PC-3 (cell line): Measurements from ENCODE around the gene CD300LD. TPM values are rescaled to one million over a fixed set of nuclear protein-coding genes. Genes with fewer than 3 reads are reported as not detected.

ENCODE experiments used
- ATAC-seq: fragments of 200-7000 bp; cut with Tn5 transposase; 2 replicates; pipeline ENCODE4 v1.9.1; 2020; ENCODE audit warnings: mild to moderate bottlenecking, moderate library complexity
- BruUV-seq: library from RNA; stranded (reverse); fragments of 400-500 nt; replicated peaks from 2 replicates; lab custom pipeline; 2021; lab: Mats Ljungman, UMichigan
- CTCF ChIA-PET: fragments of 300-600 bp; sonication (Branson Sonifier 250); formaldehyde crosslinking; loops from one replicate; lab custom pipeline; 2022; ENCODE audit warnings: antibody characterized with exemption; lab: Charles Lee
- POLR2A ChIA-PET: fragments of 300-600 bp; sonication (Branson Sonifier 250); formaldehyde crosslinking; loops from one replicate; lab custom pipeline; 2022; ENCODE audit warnings: antibody characterized with exemption; ENCODE audit not compliant: unreplicated experiment; lab: Charles Lee
- DNase-seq: peaks from one replicate; pipeline ENCODE4 v3.0.0-alpha.2; 2015
- H2AFZ ChIP-seq: fragments of 300-600 bp; sonication (generic); 2 replicates; pipeline ENCODE4 v1.6.0; 2016; ENCODE audit warnings: antibody characterized with exemption, low read length
- H3F3A ChIP-seq: fragments of 300-600 bp; sonication (generic); one replicate; pipeline ENCODE4 v1.6.0; 2017; ENCODE audit warnings: antibody characterized with exemption, low read length, control low read depth, mild to moderate bottlenecking; ENCODE audit not compliant: unreplicated experiment
- H3K27ac ChIP-seq: fragments of 300-600 bp; sonication (generic); 2 replicates; pipeline ENCODE4 v1.5.1; 2016; ENCODE audit warnings: mild to moderate bottlenecking, low read length
- H3K27me3 ChIP-seq: fragments of 300-600 bp; sonication (generic); 2 replicates; pipeline ENCODE4 v1.6.1; 2016; ENCODE audit warnings: low read length, mixed read lengths
- H3K36me3 ChIP-seq: fragments of 300-600 bp; sonication (generic); 2 replicates; pipeline ENCODE4 v1.6.1; 2016; ENCODE audit warnings: low read depth, mixed run types, low read length, mixed read lengths
- H3K4me1 ChIP-seq: fragments of 300-600 bp; sonication (generic); 2 replicates; pipeline ENCODE4 v1.5.1; 2016; ENCODE audit warnings: low read length; ENCODE audit not compliant: insufficient read depth
- H3K4me2 ChIP-seq: fragments of 300-600 bp; sonication (generic); 2 replicates; pipeline ENCODE4 v1.6.0; 2016; ENCODE audit warnings: low read length
- H3K4me3 ChIP-seq: fragments of 300-600 bp; sonication (generic); 2 replicates; pipeline ENCODE4 v1.5.1; 2016; ENCODE audit warnings: mild to moderate bottlenecking, low read length, mixed read lengths
- H3K79me2 ChIP-seq: fragments of 300-600 bp; sonication (generic); 2 replicates; pipeline ENCODE4 v1.6.1; 2017; ENCODE audit warnings: low read length, mixed read lengths
- H3K9ac ChIP-seq: fragments of 300-600 bp; sonication (generic); 2 replicates; pipeline ENCODE4 v1.6.0; 2016; ENCODE audit warnings: mild to moderate bottlenecking, low read length
- H3K9me2 ChIP-seq: fragments of 300-600 bp; sonication (generic); replicated peaks from 2 replicates; pipeline ENCODE4 v1.6.1; 2016; ENCODE audit warnings: mixed run types, low read length, mixed read lengths
- H3K9me3 ChIP-seq: fragments of 300-600 bp; sonication (generic); 2 replicates; pipeline ENCODE4 v1.6.1; 2016; ENCODE audit warnings: low read length, mixed read lengths
- H4K20me1 ChIP-seq: fragments of 300-600 bp; sonication (generic); 2 replicates; pipeline ENCODE4 v1.6.1; 2016; ENCODE audit warnings: low read length, mixed read lengths
- CTCF ChIP-seq: fragments of 300-600 bp; sonication (generic); conservative IDR thresholded peaks from 2 replicates; pipeline ENCODE4 v1.5.1; 2017; ENCODE audit warnings: antibody characterized with exemption, low read depth, mild to moderate bottlenecking, low read length
- EZH2 ChIP-seq: fragments of 300-600 bp; sonication (generic); IDR thresholded peaks from one replicate; pipeline ENCODE4 v1.6.1; 2017; ENCODE audit warnings: antibody characterized with exemption, mild to moderate bottlenecking, low read length; ENCODE audit not compliant: unreplicated experiment
- EZH2phosphoT487 ChIP-seq: fragments of 300-600 bp; sonication (generic); IDR thresholded peaks from 2 replicates; pipeline ENCODE4 v1.6.1; 2018; ENCODE audit warnings: mild to moderate bottlenecking, antibody characterized with exemption, low read length, borderline replicate concordance
- intact Hi-C: fragments of 100-400 bp; cut with micrococcal nuclease; formaldehyde crosslinking; loops from 2 replicates; pipeline ENCODE4 v1.9.0; 2023
- total RNA-seq: library from RNA; depleted of rRNA; stranded (reverse); fragments of >200 nt; gene quantifications from 2 replicates; pipeline ENCODE4 v1.2.3, GENCODE V29; 2014

The CD300LD gene
- total RNA-seq, 1 experiment from 2014 or later: not detected

DNA sequence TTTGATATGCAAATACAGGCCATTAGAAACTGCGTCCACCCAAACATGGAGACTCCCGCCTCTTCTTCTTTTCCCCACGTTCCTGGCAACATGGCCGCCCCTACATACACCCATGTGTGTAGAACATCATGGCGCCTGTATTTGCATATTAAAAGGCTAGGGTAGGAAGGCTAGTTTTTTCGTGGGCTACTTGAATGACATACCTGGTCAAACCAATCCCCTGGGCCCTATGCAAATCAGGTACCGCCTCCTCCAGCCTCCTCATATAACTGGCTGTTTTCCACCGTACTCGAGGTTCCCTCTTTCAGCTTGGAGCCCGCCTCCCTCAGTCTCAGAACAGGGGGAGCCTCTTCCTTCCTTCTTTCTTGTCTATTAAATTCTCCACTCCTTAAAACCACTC is 60.0 kb downstream of the CD300LD start:
- Histone ChIP-seq H3K79me2 (no peaks in the 10 kb centered on the region), H3F3A (no peaks in the 10 kb centered on the region), H3K4me3 (no peak overlapping the region), H3K36me3 (no peaks in the 10 kb centered on the region), H3K9me3 (peaks cover 7% of the 10 kb centered on the region; the same call in 1 of the 2 replicates), H2AFZ (no peak overlapping the region), H3K27me3 (peaks cover 65% of the 10 kb centered on the region), H3K9ac (no peak overlapping the region), H3K27ac (no peak overlapping the region), H3K9me2 (no peaks in the 10 kb centered on the region), H3K4me2 (no peak overlapping the region), H4K20me1 (no peaks in the 10 kb centered on the region), H3K4me1 (no peaks in the 10 kb centered on the region)
- DNase-seq (no peak), ATAC-seq (no peak)
- intact Hi-C loops: loop anchor here (2.0 kb wide), 2 partner anchors 39 to 73 kb away; no protein-coding TSS in a partner anchor
- ChIA-PET POLR2A (no interaction called here), CTCF (interaction anchor here (1.7 kb wide), 1 partner anchor 153 kb away, joined by 6 read pairs; no protein-coding TSS in a partner anchor)
- no peak for TF ChIP-seq CTCF
- no peak for TF ChIP-seq EZH2phosphoT487
- no peak for TF ChIP-seq EZH2
- BruUV-seq: no TSS peak

DNA sequence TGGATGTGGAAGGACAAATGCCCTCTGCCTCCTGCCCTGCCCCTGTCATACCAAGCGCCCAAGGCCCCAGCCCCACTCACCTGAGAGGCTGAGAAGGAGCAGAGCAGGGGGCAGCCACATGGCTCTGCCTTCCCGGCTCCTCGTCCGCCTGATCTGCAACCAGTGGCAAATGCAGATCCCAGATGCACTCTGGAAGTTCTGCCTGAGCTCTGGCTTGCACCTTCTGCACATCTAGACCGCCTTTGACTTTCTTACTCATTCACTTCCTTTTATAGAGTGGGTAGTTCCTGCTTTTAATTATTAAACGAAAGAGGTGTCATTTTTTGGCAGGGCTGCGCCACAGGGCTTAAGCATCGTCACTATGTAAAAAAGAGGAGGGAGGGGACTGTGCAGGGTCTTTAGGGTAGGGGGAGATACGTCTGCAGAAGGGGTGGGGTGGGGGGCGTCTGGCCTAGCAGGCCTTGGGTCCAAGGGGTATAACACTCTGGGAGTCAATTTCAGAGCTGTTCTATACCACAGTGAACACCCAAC is 60.8 kb downstream of the CD300LD start, which contains the start of gene CD300LB:
Gene CD300LB, minus strand, starts transcription at position 245 of the 531 bp plus-strand sequence. Its CDS starts 125 bp downstream, at position 120.
- peaks cover 7% of the 10 kb centered on the region; the same call in 1 of the 2 replicates for H3K9me3 ChIP-seq
- no peaks in the 10 kb centered on the region for H4K20me1 ChIP-seq
- no peaks in the 10 kb centered on the region for H3F3A ChIP-seq
- CTCF ChIA-PET: no interaction called here
- DNase-seq (no peak), ATAC-seq (no peak)
- peaks cover 65% of the 10 kb centered on the region for H3K27me3 ChIP-seq
- BruUV-seq: no TSS peak
- no peaks in the 10 kb centered on the region for H3K9me2 ChIP-seq
- no peak within 1 kb of the TSS for H3K27ac ChIP-seq
- H3K4me2 ChIP-seq: no peak within 1 kb of the TSS
- intact Hi-C loops: no loop called here
- no peak within 1 kb of the TSS for H2AFZ ChIP-seq
- no peaks in the 10 kb centered on the region for H3K36me3 ChIP-seq
- H3K4me3 ChIP-seq: no peak within 1 kb of the TSS
- TF ChIP-seq EZH2phosphoT487 (no peak), CTCF (no peak), EZH2 (no peak)
- H3K79me2 ChIP-seq: no peaks in the 10 kb centered on the region
- H3K9ac ChIP-seq: no peak within 1 kb of the TSS
- H3K4me1 ChIP-seq: no peaks in the 10 kb centered on the region
- POLR2A ChIA-PET: no interaction called here

- peaks cover 65% of the 10 kb centered on the region for H3K27me3 ChIP-seq
- POLR2A ChIA-PET: no interaction called here
- H3K4me3 ChIP-seq: no peak overlapping the region
- H4K20me1 ChIP-seq: no peaks in the 10 kb centered on the region
- intact Hi-C loops: no loop called here
- H3K4me2 ChIP-seq: no peak overlapping the region
- no peak for TF ChIP-seq CTCF
- no peak for TF ChIP-seq EZH2
- TF ChIP-seq EZH2phosphoT487: no peak
- H3K27ac ChIP-seq: no peak overlapping the region
- H2AFZ ChIP-seq: no peak overlapping the region
- H3K9me2 ChIP-seq: no peaks in the 10 kb centered on the region
- no peaks in the 10 kb centered on the region for H3K4me1 ChIP-seq
- peaks cover 5% of the 10 kb centered on the region; the same call in 1 of the 2 replicates for H3K9me3 ChIP-seq
- no peaks in the 10 kb centered on the region for H3K79me2 ChIP-seq
- no peaks in the 10 kb centered on the region for H3F3A ChIP-seq
- no peaks in the 10 kb centered on the region for H3K36me3 ChIP-seq
- no peak for DNase-seq
- CTCF ChIA-PET: no interaction called here
- no TSS peak for BruUV-seq
- ATAC-seq: no peak
- H3K9ac ChIP-seq: no peak overlapping the region
Observed at GRCh38 chr17:74530831-74531150, 61.3 kb downstream of the CD300LD start.
